Adrenal gland (tissue), 12 donors: ENCODE data around the gene SOX13. TPM values are rescaled to one million over a fixed set of nuclear protein-coding genes. Genes with fewer than 3 reads are reported as not detected.
A peak's percentile ranks its signal among the peaks of the same experiment; 100 is the strongest.

Experiments
- DNase-seq, 7 donors: peaks; one replicate each; pipeline ENCODE4 v3.0.0-alpha.2; 2019 to 2020
- H3K27ac ChIP-seq, 5 donors: fragments of 200-600 bp; sonication (generic) in 4 of 5; 1 replicate in 3 of 5; 2 replicates in 2 of 5; pipeline versions ENCODE4 v1.5.1 to v1.8.0; 2016 to 2020; ENCODE audit warnings: mild to moderate bottlenecking in 1 of 5
- H3K27me3 ChIP-seq: fragments of 200-600 bp; 2 replicates; pipeline ENCODE4 v1.8.0; 2021
- H3K36me3 ChIP-seq, 2 donors: fragments of 200-600 bp; replicated peaks in 1 of 2; 1 replicate in 1 of 2; 2 replicates in 1 of 2; pipeline versions ENCODE4 v1.5.1 to v1.8.0; 2018 to 2022
- H3K4me1 ChIP-seq, 2 donors: fragments of 200-600 bp; replicated peaks in 1 of 2; 1 replicate in 1 of 2; 2 replicates in 1 of 2; pipeline versions ENCODE4 v1.5.1 to v1.8.0; 2018 to 2021
- H3K4me3 ChIP-seq, 4 donors: fragments of 200-600 bp; sonication (generic) in 3 of 4; one replicate each; pipeline ENCODE4 v1.5.1; 2016 to 2018
- H3K9me3 ChIP-seq, 3 donors: fragments of 200-600 bp; sonication (generic) in 1 of 3; replicated peaks in 1 of 3; 1 replicate in 2 of 3; 2 replicates in 1 of 3; pipeline versions ENCODE4 v1.5.1 to v1.8.0; 2016 to 2021
- CTCF ChIP-seq, 6 experiments: fragments of 450-650 bp in 4 of 6; fragments of 200-600 bp in 2 of 6; sonication (generic) in 1 of 6; IDR thresholded peaks; 1 replicate in 5 of 6; 2 replicates in 1 of 6; pipeline versions ENCODE4 v1.5.1 to v1.8.0; 2016 to 2021; ENCODE audit warnings: antibody characterized with exemption in 6 of 6, mild to moderate bottlenecking in 2 of 6, moderate library complexity in 1 of 6
- POLR2A ChIP-seq, 2 donors: fragments of 450-650 bp; IDR thresholded peaks; one replicate each; pipeline ENCODE4 v1.6.1; 2017; ENCODE audit warnings: antibody characterized with exemption in 2 of 2, mild to moderate bottlenecking in 2 of 2, moderate library complexity in 1 of 2
- WGBS, 4 donors: extraction: QIAGEN DNeasy Blood & Tissue Kit in 2 of 4; methylation state at CpG; one replicate each; pipeline versions ENCODE4 v1.1.5 to v1.1.7; 2013 to 2017; 5-methylcytosine and 5-hydroxymethylcytosine counted together
- intact Hi-C, 2 donors: fragments of 100-400 bp; cut with DNase I; formaldehyde crosslinking; loops; one replicate each; pipeline versions ENCODE4 v1.14.1 to v1.15.0; 2022 to 2023
- polyA plus RNA-seq, 3 donors: library from polyadenylated mRNA; stranded (reverse); fragments of 200-250 nt in 2 of 3; fragments of 350-450 nt in 1 of 3; fragmentation: Illumina TruSeq in 1 of 3; extraction: RNeasy Lipid Tissue Mini Kit (QIAGEN cat#74804) in 1 of 3; gene quantifications; one replicate each; pipeline ENCODE4 v1.2.3, GENCODE V29; 2013 to 2014
- total RNA-seq, 9 donors: library from RNA; depleted of rRNA in 4 of 9; stranded (reverse); fragments of >200 nt in 4 of 9; fragments of 120-200 nt in 1 of 9; fragmentation: NEBNext Ultra II Directional in 1 of 9; extraction: Animal tissue kit (Norgen Biotek cat#: 25700) in 1 of 9; gene quantifications; one replicate each; pipeline versions ENCODE4 v1.1.0 to v1.2.4, GENCODE V29; 2013 to 2023
- donor health status: healthy with polysubstance abuse.
- donor health status: Bipolar disorder and iron deficiency.
- donor health status: DM: yes; HTN: yes; CAD: no.
- donor health status: DM: no; HTN: no; CAD: no.
- donor health status: DM: no; HTN: no; CAD: no.
- donor health status: DM: yes; HTN: yes; CAD: no.

SOX13 gene
- total and polyA plus RNA-seq, 12 donors, result 4.2 to 44.5 (median 25.6) TPM

DNA sequence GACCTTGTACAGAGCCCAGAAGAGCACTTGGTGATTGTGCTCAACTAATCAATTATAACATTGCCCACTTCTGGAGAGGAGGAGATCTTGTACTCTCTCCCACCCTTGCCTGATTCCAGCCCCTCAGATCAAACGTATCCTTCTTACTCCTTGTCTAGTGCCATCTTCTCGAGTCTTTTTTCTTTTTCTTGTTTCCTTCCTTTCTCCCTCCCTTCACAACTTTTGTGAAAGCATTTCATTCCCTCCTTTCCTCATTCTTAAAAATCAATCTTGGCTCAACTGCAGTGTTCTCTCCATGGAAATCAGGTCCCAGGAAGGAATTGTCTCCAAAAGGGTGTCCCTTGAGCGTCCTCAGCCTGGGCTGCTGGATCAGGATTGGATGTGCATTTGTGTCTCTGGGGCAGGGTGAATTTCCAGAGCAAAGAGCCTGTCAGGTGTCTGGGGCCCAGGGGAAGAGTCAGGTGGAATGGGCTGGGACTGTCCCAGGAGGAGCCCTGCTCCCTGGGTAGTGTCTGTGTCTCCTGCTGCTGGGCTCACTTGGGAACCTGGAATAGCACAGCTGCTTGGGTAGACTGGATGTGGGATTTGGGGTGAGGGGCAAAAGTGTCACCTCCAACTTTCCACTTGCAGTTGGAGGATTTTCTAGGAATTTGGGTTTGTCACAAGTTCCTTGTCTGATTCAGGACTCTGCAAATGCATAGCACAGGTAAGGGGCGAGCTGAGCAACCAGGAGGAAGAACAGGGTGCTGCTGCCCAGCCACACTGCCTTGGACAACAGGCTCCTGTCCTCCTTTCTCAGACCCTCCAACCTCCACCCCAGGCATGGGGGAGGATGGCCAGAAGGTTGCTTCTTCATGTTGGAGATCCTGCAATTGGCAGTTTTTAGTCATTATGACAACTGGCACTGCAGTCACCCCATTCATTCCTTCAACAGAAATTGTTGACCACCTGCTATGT, 3.3 kb downstream of the SOX13 start:
- H3K27ac ChIP-seq, result peak overlapping the region in 3 of 5 donors; percentile 12 to 87 (median 79)
- no peaks in the 10 kb centered on the region for H3K9me3 ChIP-seq
- WGBS, 4 donors, result 72 to 80% (median 73%) methylated on average over 4 of the region's 4 CpGs
- intact Hi-C loops, result loop anchor here (5.0 kb wide), 1 partner anchor 51 kb away; no protein-coding TSS in a partner anchor
- TF ChIP-seq CTCF (IDR thresholded peaks at IDR 0.05) (no peak), POLR2A (IDR thresholded peaks at IDR 0.05) (no peak)
- H3K27me3 ChIP-seq, result no peaks in the 10 kb centered on the region
- H3K4me1 ChIP-seq, result peaks cover 28 to 60% of the 10 kb centered on the region in 2 donors
- H3K4me3 ChIP-seq, result peak overlapping the region in 1 of 4 donors; percentile 80
- no peaks in the 10 kb centered on the region for H3K36me3 ChIP-seq
- DNase-seq, result no peak

- TF ChIP-seq POLR2A (IDR thresholded peaks at IDR 0.05) (no peak), CTCF (IDR thresholded peaks at IDR 0.05) (no peak)
- Histone ChIP-seq H3K4me3 (no peak overlapping the region), H3K27me3 (no peaks in the 10 kb centered on the region), H3K4me1 (peaks cover 28 to 65% of the 10 kb centered on the region in 2 donors), H3K9me3 (no peaks in the 10 kb centered on the region), H3K27ac (peak overlapping the region in 2 of 5 donors; percentile 34 to 53), H3K36me3 (no peaks in the 10 kb centered on the region)
- DNase-seq, result no peak
- intact Hi-C loops, result loop anchor here (5.0 kb wide), 1 partner anchor 50 kb away; no protein-coding TSS in a partner anchor
- WGBS, 4 donors, result 88 to 100% (median 91%) methylated on average over 1 of the region's 1 CpG
These were observed 4.0 kb downstream of the SOX13 start for GRCh38 chr1:204076891-204077290.

DNA sequence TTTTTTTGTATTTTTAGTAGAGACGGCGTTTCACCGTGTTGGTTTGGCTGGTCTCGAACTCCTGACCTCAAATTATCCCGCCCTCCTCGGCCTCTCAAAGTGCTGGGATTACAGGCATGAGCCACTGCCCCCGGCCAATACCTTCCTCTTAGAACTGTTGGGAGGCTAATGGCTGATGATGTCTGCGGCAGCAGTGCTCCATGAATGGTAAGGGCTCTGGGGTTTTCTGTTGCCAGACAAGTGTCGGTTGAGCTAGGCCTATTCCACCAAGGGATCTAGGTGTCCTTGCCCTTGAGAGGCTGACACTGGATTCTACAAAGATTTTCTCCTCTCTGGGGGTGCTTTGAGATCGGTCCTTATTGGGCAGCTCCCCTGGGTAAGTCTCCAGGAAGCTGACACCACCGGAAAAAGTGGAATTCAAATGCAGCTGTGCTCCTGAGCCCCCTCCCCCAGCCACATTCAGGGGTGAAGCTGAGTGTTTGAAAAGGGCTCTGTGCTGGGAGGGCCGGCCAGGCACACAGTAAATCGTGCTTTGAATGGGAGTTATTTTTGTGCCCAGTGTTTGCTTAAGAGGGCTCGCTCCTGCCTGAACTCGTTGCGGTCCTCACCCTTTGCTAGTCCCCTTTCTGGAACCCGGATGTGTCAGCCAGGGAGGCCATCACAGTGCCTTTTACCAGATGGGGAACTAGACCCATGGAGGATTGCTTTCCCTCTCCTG, 5.2 kb downstream of the SOX13 start:
- TF ChIP-seq CTCF (IDR thresholded peaks at IDR 0.05) (no peak), POLR2A (IDR thresholded peaks at IDR 0.05) (no peak)
- intact Hi-C loops, result loop anchor here (5.0 kb wide), 1 partner anchor 49 kb away; no protein-coding TSS in a partner anchor
- H3K36me3 ChIP-seq, result no peaks in the 10 kb centered on the region
- H3K9me3 ChIP-seq, result no peaks in the 10 kb centered on the region
- WGBS, 4 donors, result 50 to 76% (median 60%) methylated on average over 13 to 17 of the region's 17 CpGs
- no peak for DNase-seq
- H3K4me3 ChIP-seq, result no peak overlapping the region
- peak overlapping the region in 3 of 5 donors; percentile 18 to 85 (median 63) for H3K27ac ChIP-seq
- H3K27me3 ChIP-seq, result no peaks in the 10 kb centered on the region
- H3K4me1 ChIP-seq, result peaks cover 23 to 69% of the 10 kb centered on the region in 2 donors

- peak overlapping the region; percentile 14 to 82 (median 62) for H3K27ac ChIP-seq
- peak overlapping the region in 1 of 4 donors; percentile 15 for H3K4me3 ChIP-seq
- no peak for DNase-seq
- H3K36me3 ChIP-seq, result no peaks in the 10 kb centered on the region
- intact Hi-C loops, result loop anchor here (5.0 kb wide), 1 partner anchor 48 kb away; no protein-coding TSS in a partner anchor
- H3K9me3 ChIP-seq, result no peaks in the 10 kb centered on the region
- peaks cover 23 to 84% of the 10 kb centered on the region in 2 donors for H3K4me1 ChIP-seq
- 38 to 69% (median 65%) methylated on average over 1 to 3 of the region's 3 CpGs for WGBS, 4 donors
- H3K27me3 ChIP-seq, result no peaks in the 10 kb centered on the region
- TF ChIP-seq CTCF (IDR thresholded peaks at IDR 0.05), result no peak
- TF ChIP-seq POLR2A (IDR thresholded peaks at IDR 0.05), result no peak
These were observed 6.7 kb downstream of the SOX13 start for GRCh38 chr1:204079608-204079999.
